RWPE1 (cell line): ENCODE data around the gene SRPRA.

Experiments used
- CTCF ChIA-PET: fragments of 350-600 bp; sonication (Branson Sonifier 250); formaldehyde crosslinking; extraction: SDS; loops from one replicate; lab custom pipeline; 2021; lab: Yijun Ruan, JAX
- POLR2A ChIA-PET: fragments of 400-600 bp; formaldehyde crosslinking; extraction: SDS; loops from one replicate; lab custom pipeline; 2020; ENCODE audit warnings: antibody characterized with exemption; ENCODE audit not compliant: low non-redundant PET; lab: Yijun Ruan, JAX
- DNase-seq: peaks from one replicate; pipeline ENCODE4 v3.0.0; 2012; ENCODE audit warnings: low spot score
- H3K27ac ChIP-seq: fragments of 450-650 bp; 2 replicates; pipeline ENCODE4 v1.5.1; 2017
- TF ChIP-seq, protein P1 (sequence below): fragments of 450-650 bp; conservative IDR thresholded peaks from 2 replicates; pipeline ENCODE4 v1.5.1; 2017; ENCODE audit warnings: low read depth, mild to moderate bottlenecking

SRPRA gene

GRCh38 chr11:126216526-126217305, 52.0 kb downstream of the SRPRA start:
- CTCF ChIA-PET: no interaction called here
- TF ChIP-seq, protein P1, sequence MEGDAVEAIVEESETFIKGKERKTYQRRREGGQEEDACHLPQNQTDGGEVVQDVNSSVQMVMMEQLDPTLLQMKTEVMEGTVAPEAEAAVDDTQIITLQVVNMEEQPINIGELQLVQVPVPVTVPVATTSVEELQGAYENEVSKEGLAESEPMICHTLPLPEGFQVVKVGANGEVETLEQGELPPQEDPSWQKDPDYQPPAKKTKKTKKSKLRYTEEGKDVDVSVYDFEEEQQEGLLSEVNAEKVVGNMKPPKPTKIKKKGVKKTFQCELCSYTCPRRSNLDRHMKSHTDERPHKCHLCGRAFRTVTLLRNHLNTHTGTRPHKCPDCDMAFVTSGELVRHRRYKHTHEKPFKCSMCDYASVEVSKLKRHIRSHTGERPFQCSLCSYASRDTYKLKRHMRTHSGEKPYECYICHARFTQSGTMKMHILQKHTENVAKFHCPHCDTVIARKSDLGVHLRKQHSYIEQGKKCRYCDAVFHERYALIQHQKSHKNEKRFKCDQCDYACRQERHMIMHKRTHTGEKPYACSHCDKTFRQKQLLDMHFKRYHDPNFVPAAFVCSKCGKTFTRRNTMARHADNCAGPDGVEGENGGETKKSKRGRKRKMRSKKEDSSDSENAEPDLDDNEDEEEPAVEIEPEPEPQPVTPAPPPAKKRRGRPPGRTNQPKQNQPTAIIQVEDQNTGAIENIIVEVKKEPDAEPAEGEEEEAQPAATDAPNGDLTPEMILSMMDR: no peak
- POLR2A ChIA-PET: no interaction called here
- H3K27ac ChIP-seq: no peak overlapping the region
- DNase-seq: no peak

DNA sequence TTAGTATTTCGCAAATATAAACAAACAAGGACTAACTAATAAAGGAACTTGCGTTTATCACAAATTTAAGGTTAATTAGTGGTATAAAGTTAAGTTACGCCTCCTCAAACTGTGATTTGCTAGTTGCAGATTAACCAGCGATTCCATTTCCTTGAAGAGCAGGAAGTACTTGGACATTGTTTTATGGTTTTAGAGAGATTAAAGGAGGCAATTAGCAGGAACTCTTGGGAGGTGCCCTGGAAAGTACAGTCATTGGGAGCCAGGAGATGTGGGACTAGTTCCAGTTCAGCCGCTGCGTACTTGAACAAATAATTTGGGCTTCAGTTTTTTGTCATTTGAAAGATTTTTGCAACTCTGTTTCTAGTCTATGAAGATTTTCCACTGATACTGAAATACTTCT, 53.9 kb downstream of the SRPRA start:
- no peak overlapping the region for H3K27ac ChIP-seq
- TF ChIP-seq, protein P1: no peak
- no peak for DNase-seq
- CTCF ChIA-PET: no interaction called here
- POLR2A ChIA-PET: interaction anchor here (0.6 kb wide), 1 partner anchor 127 kb away, joined by 4 read pairs; no protein-coding TSS in a partner anchor

GRCh38 chr11:126214441-126214840, 54.3 kb downstream of the SRPRA start:
- CTCF ChIA-PET: interaction anchor here (0.6 kb wide), 1 partner anchor 54 kb away, joined by 5 read pairs; the partner anchor contains the start of gene SRPRA
- POLR2A ChIA-PET: interaction anchor here (0.6 kb wide), 1 partner anchor 127 kb away, joined by 4 read pairs; no protein-coding TSS in a partner anchor
- H3K27ac ChIP-seq: no peak overlapping the region
- TF ChIP-seq, protein P1: no peak
- no peak for DNase-seq
